Suprapubic skin (tissue), 4 donors: ENCODE measurements around the gene KANK4. TPM values are rescaled to one million over a fixed set of nuclear protein-coding genes. Genes with fewer than 3 reads are reported as not detected.
"Not testable (repeated sequence)": the region's sequence is repeated elsewhere in the genome, so short reads cannot be mapped to it uniquely, and the experiment has no call there.

Experiments
- DNase-seq, 2 donors: peaks; one replicate each; pipeline ENCODE4 v3.0.0-alpha.2; 2019; ENCODE audit warnings: low spot score in 2 of 2
- H3K27ac ChIP-seq: fragments of 200-600 bp; sonication (generic); one replicate; pipeline ENCODE4 v1.5.1; 2019
- H3K27me3 ChIP-seq: fragments of 200-600 bp; sonication (generic); one replicate; pipeline ENCODE4 v1.5.1; 2019
- H3K36me3 ChIP-seq: fragments of 200-600 bp; sonication (generic); one replicate; pipeline ENCODE4 v1.5.1; 2019
- H3K4me1 ChIP-seq: fragments of 200-600 bp; sonication (generic); one replicate; pipeline ENCODE4 v1.5.1; 2019
- H3K4me3 ChIP-seq: fragments of 200-600 bp; sonication (generic); one replicate; pipeline ENCODE4 v1.5.1; 2019; ENCODE audit warnings: mild to moderate bottlenecking
- H3K9me3 ChIP-seq: fragments of 200-600 bp; sonication (generic); one replicate; pipeline ENCODE4 v1.5.1; 2019
- CTCF ChIP-seq, 2 donors: fragments of 200-600 bp in 1 of 2; fragments of 450-650 bp in 1 of 2; sonication (generic) in 1 of 2; IDR thresholded peaks; one replicate each; pipeline ENCODE4 v1.5.1; 2016 to 2019; ENCODE audit warnings: antibody characterized with exemption in 2 of 2, mild to moderate bottlenecking in 1 of 2, moderate library complexity in 1 of 2
- EP300 ChIP-seq: sonication (generic); formaldehyde crosslinking; IDR thresholded peaks from one replicate; pipeline ENCODE4 v1.6.1; 2017; ENCODE audit warnings: antibody characterized with exemption
- POLR2A ChIP-seq, 2 donors: fragments of 450-650 bp; IDR thresholded peaks; one replicate each; pipeline ENCODE4 v1.6.1; 2017; ENCODE audit warnings: antibody characterized with exemption in 2 of 2, mild to moderate bottlenecking in 2 of 2, moderate library complexity in 2 of 2
- POLR2AphosphoS5 ChIP-seq, 3 donors: sonication (generic); formaldehyde crosslinking; IDR thresholded peaks; one replicate each; pipeline ENCODE4 v1.6.1; 2017; ENCODE audit warnings: antibody characterized with exemption in 3 of 3
- WGBS: methylation state at CpG from one replicate; pipeline ENCODE4 v1.1.5; 2018; 5-methylcytosine and 5-hydroxymethylcytosine counted together
- total RNA-seq, 4 donors: library from RNA; depleted of rRNA; stranded (reverse); fragments of >200 nt; gene quantifications; one replicate each; pipeline ENCODE4 v1.1.0, GENCODE V29; 2016

KANK4 gene
- total RNA-seq, 4 donors from 2014 or later: 0.16 to 1.3 (median 0.54) TPM

GRCh38 chr1:62228136-62228882, 90.9 kb downstream of the KANK4 start:
- Histone ChIP-seq H3K4me1 (no peaks in the 10 kb centered on the region), H3K36me3 (no peaks in the 10 kb centered on the region), H3K4me3 (no peak overlapping the region), H3K9me3 (no peaks in the 10 kb centered on the region), H3K27ac (no peak overlapping the region), H3K27me3 (no peaks in the 10 kb centered on the region)
- TF ChIP-seq EP300 (no peak), CTCF (IDR thresholded peaks at IDR 0.05) (no peak), POLR2AphosphoS5 (IDR thresholded peaks at IDR 0.05) (no peak), POLR2A (IDR thresholded peaks at IDR 0.05) (no peak)
- WGBS: 84% methylated on average over 11 of the region's 12 CpGs
- DNase-seq: no peak

DNA sequence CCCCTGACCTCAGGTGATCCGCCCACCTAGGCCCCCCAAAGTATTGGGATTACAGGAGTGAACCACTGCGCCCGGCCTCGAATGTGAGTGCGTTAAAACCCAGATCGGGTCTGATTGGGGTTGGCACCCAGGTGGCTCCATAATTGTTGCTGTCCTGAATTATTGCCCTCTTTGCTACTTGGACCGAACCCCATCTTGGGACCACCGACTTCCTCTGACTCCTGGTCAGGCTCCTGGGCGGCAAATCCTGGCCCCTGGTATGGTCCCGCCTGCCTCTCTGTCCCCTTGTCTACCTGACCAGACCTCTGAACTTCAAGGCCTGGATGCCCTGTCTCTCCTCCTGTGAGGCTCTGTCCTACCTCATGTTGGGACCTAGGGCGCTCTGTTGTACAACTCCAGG, 91.7 kb downstream of the KANK4 start:
- TF ChIP-seq POLR2A (IDR thresholded peaks at IDR 0.05) (no peak), POLR2AphosphoS5 (IDR thresholded peaks at IDR 0.05) (no peak), CTCF (IDR thresholded peaks at IDR 0.05) (no peak), EP300 (no peak)

DNA sequence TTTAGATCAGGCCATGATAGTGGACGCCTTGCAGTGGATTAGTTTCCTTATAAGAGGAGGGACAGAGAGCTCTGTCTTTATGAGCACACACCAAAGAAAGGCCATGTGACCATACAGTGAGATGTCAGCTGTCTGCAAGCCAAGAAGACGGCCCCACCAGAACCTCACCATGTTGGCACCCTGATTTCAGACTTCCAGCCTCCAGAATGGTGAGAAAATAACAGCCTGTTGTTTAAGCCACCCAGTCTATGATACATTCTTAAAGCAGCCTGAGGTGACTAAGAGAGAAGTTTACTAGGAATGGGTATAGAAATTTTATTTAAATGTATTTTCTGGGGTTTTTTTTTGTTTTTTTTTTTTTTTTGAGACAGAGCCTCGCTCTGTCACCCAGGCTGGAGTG, 95.1 kb downstream of the KANK4 start:
- H3K36me3 ChIP-seq: no peaks in the 10 kb centered on the region
- TF ChIP-seq CTCF (IDR thresholded peaks at IDR 0.05) (no peak), EP300 (no peak), POLR2A (IDR thresholded peaks at IDR 0.05) (no peak), POLR2AphosphoS5 (IDR thresholded peaks at IDR 0.05) (no peak)
- H3K4me3 ChIP-seq: no peak overlapping the region
- WGBS: 67% methylated on average over 3 of the region's 3 CpGs
- H3K9me3 ChIP-seq: no peaks in the 10 kb centered on the region
- DNase-seq: peak in 1 of 2 donors; percentile 9
- H3K27me3 ChIP-seq: no peaks in the 10 kb centered on the region
- H3K4me1 ChIP-seq: no peaks in the 10 kb centered on the region
- no peak overlapping the region for H3K27ac ChIP-seq

More for the DNA sequence above, 91.7 kb downstream of the KANK4 start:
- no peak overlapping the region for H3K27ac ChIP-seq
- H3K9me3 ChIP-seq: no peaks in the 10 kb centered on the region
- H3K36me3 ChIP-seq: no peaks in the 10 kb centered on the region
- WGBS: 86% methylated on average over 11 of the region's 11 CpGs
- H3K4me3 ChIP-seq: no peak overlapping the region
- H3K4me1 ChIP-seq: no peaks in the 10 kb centered on the region
- no peak for DNase-seq
- no peaks in the 10 kb centered on the region for H3K27me3 ChIP-seq

DNA sequence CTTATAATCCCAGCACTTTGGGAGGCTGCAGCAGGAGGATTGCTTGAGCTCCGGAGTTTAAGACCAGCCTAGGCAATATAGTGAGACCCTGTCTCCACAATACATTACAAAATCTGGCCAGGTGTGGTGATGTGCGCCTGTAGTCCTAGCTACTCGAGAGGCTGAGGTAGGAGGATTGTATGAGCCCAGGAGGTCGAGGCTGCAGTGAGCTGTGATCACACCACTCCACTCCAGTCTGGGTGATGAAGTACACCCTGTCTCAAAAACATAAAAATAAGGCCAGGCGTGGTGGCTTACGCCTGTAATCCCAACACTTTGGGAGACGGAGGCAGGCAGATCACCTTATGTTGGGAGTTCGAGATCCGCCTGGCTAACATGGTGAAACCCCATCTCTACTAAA, 96.9 kb downstream of the KANK4 start:
- TF ChIP-seq POLR2AphosphoS5 (IDR thresholded peaks at IDR 0.05) (no peak), EP300 (no peak), CTCF (IDR thresholded peaks at IDR 0.05) (no peak), POLR2A (IDR thresholded peaks at IDR 0.05) (no peak)
- Histone ChIP-seq H3K4me1 (no peaks in the 10 kb centered on the region), H3K27me3 (no peaks in the 10 kb centered on the region), H3K36me3 (no peaks in the 10 kb centered on the region), H3K27ac (no peak overlapping the region), H3K4me3 (no peak overlapping the region), H3K9me3 (no peaks in the 10 kb centered on the region)
- 98% methylated on average over 7 of the region's 9 CpGs for WGBS
- DNase-seq: peak in 1 of 2 donors; percentile 55

DNA sequence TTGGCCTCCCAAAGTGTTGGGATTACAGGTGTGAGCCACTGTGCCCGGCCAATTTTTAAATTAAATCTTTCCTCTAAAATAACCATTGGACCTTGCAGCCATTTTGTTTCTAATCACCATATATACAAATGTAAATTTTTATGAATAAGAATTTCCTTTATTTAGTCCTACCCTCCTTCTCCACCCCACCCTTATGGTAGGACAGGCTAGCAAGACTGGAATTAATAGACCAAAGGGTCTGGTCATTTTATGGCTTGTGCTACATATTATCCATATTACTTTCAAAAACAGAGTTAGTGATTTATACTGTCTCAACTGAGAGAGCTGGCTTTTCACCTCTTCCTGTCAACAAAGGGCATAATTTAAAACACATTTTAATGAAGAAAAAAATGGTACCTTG, 98.1 kb downstream of the KANK4 start:
- H3K36me3 ChIP-seq: no peaks in the 10 kb centered on the region
- H3K27me3 ChIP-seq: no peaks in the 10 kb centered on the region
- no peak for TF ChIP-seq CTCF (IDR thresholded peaks at IDR 0.05)
- TF ChIP-seq POLR2AphosphoS5 (IDR thresholded peaks at IDR 0.05): no peak
- TF ChIP-seq POLR2A (IDR thresholded peaks at IDR 0.05): no peak
- TF ChIP-seq EP300: no peak
- H3K27ac ChIP-seq: no peak overlapping the region
- DNase-seq: no peak
- H3K4me3 ChIP-seq: no peak overlapping the region
- H3K4me1 ChIP-seq: no peaks in the 10 kb centered on the region
- no peaks in the 10 kb centered on the region for H3K9me3 ChIP-seq
- 93% methylated on average over 1 of the region's 1 CpG for WGBS

GRCh38 chr1:62220456-62220855, 98.8 kb downstream of the KANK4 start:
- not testable (repeated sequence) for H3K4me3 ChIP-seq, H3K36me3 ChIP-seq, H3K9me3 ChIP-seq, H3K4me1 ChIP-seq, H3K27me3 ChIP-seq, H3K27ac ChIP-seq
- WGBS: 84% methylated on average over 9 of the region's 9 CpGs
- DNase-seq: peak in 1 of 2 donors; percentile 73
